AG09319 (cell line): ENCODE results near the gene GPR75.
"Not testable (repeated sequence)": the region's sequence is repeated elsewhere in the genome, so short reads cannot be mapped to it uniquely, and the experiment has no call there.

Experiments
- DNase-seq: peaks from one replicate; pipeline ENCODE4 v3.0.0-alpha.2; 2010; ENCODE audit warnings: low read depth; ENCODE audit errors: extremely low read depth
- CTCF ChIP-seq: IDR thresholded peaks from 2 replicates; pipeline ENCODE4 v1.5.1; 2011; ENCODE audit warnings: low read depth, mild to moderate bottlenecking, inconsistent platforms, low read length, moderate library complexity

The GPR75 gene

GRCh38 chr2:53840580-53840979 lies 19.2 kb downstream of the GPR75 start:
- TF ChIP-seq CTCF = no peak
- DNase-seq = no peak

GRCh38 chr2:53829980-53830290 lies 29.8 kb downstream of the GPR75 start:
- DNase-seq = not testable (repeated sequence)

- TF ChIP-seq CTCF = no peak
- no peak for DNase-seq
These were observed 30.3 kb downstream of the GPR75 start for GRCh38 chr2:53829273-53829979.

GRCh38 chr2:53828331-53828730 lies 31.4 kb downstream of the GPR75 start:
- DNase-seq = no peak
- TF ChIP-seq CTCF = no peak

GRCh38 chr2:53827398-53828175 lies 32.2 kb downstream of the GPR75 start:
- no peak for TF ChIP-seq CTCF
- no peak for DNase-seq

- no peak for DNase-seq
- no peak for TF ChIP-seq CTCF
These were observed 33.0 kb downstream of the GPR75 start for GRCh38 chr2:53826587-53827397.

- no peak for DNase-seq
- TF ChIP-seq CTCF = no peak
These were observed 33.7 kb downstream of the GPR75 start for GRCh38 chr2:53826030-53826410.

- DNase-seq = not testable (repeated sequence)
These were observed 36.1 kb downstream of the GPR75 start for GRCh38 chr2:53823639-53824038.
